SK-N-SH (cell line): ENCODE results near the gene CCAR1. TPM values are rescaled to one million over a fixed set of nuclear protein-coding genes. Genes with fewer than 3 reads are reported as not detected.
"Not testable (repeated sequence)": the region's sequence is repeated elsewhere in the genome, so short reads cannot be mapped to it uniquely, and the experiment has no call there.

Source experiments
- CTCF ChIA-PET: fragments of 300-600, 350-600 bp; formaldehyde crosslinking; extraction: SDS; loops from one replicate; lab custom pipeline; 2021; lab: Yijun Ruan, JAX
- POLR2A ChIA-PET: fragments of 350-600 bp; sonication (Branson Sonifier 250); formaldehyde crosslinking; extraction: SDS; loops from one replicate; lab custom pipeline; 2020; ENCODE audit warnings: antibody characterized with exemption, inconsistent platforms; lab: Yijun Ruan, JAX
- DNase-seq: peaks from one replicate; pipeline ENCODE4 v3.0.0; 2012
- H2AFZ ChIP-seq: fragments of 200-600 bp; sonication (generic); 2 replicates; pipeline ENCODE4 v1.8.1; 2016; ENCODE audit warnings: antibody characterized with exemption, mild to moderate bottlenecking, low read depth
- H3F3A ChIP-seq: fragments of 200-600 bp; sonication (generic); replicated peaks from 2 replicates; pipeline ENCODE3; 2016; ENCODE audit warnings: antibody characterized with exemption, mild to moderate bottlenecking; ENCODE audit not compliant: insufficient read depth
- H3K27ac ChIP-seq, 2 experiments: fragments of 200-500 bp in 1 of 2; fragments of 200-600 bp in 1 of 2; sonication (Bioruptor generic) in 1 of 2; sonication (generic), shearing (Covaris generic) in 1 of 2; 2 replicates each; pipeline versions ENCODE4 v1.5.1 to v1.6.1; 2014 to 2016; ENCODE audit warnings: low read depth in 2 of 2, inconsistent platforms in 1 of 2, low read length in 1 of 2, mild to moderate bottlenecking in 1 of 2, mixed read lengths in 1 of 2
- H3K27me3 ChIP-seq: fragments of 200-600 bp; sonication (generic), shearing (Covaris generic); 2 replicates; pipeline ENCODE4 v1.6.1; 2016; ENCODE audit warnings: mixed run types; ENCODE audit not compliant: insufficient read depth
- H3K36me3 ChIP-seq, 2 experiments: fragments of 200-500 bp in 1 of 2; fragments of 200-600 bp in 1 of 2; sonication (Bioruptor generic) in 1 of 2; sonication (generic) in 1 of 2; replicated peaks in 1 of 2; 2 replicates each; pipeline versions ENCODE3 to v1.5.1; 2014 to 2016; ENCODE audit warnings: low read length in 1 of 2, mild to moderate bottlenecking in 1 of 2; ENCODE audit not compliant: insufficient read depth in 2 of 2, control insufficient read depth in 1 of 2
- H3K4me1 ChIP-seq, 2 experiments: fragments of 200-500 bp in 1 of 2; fragments of 200-600 bp in 1 of 2; sonication (Bioruptor generic) in 1 of 2; sonication (generic), shearing (Covaris generic) in 1 of 2; 2 replicates each; pipeline versions ENCODE4 v1.5.1 to v1.6.1; 2014 to 2016; ENCODE audit warnings: low read depth in 1 of 2, low read length in 1 of 2, mixed run types in 1 of 2; ENCODE audit not compliant: insufficient read depth in 2 of 2, control insufficient read depth in 1 of 2
- H3K4me2 ChIP-seq: fragments of 200-600 bp; sonication (generic), shearing (Covaris generic); 2 replicates; pipeline ENCODE4 v1.6.1; 2017; ENCODE audit warnings: mixed run types
- H3K4me3 ChIP-seq, 2 experiments: fragments of 200-500 bp in 1 of 2; fragments of 200-600 bp in 1 of 2; sonication (Bioruptor generic) in 1 of 2; sonication (generic), shearing (Covaris generic) in 1 of 2; 2 replicates each; pipeline versions ENCODE4 v1.5.1 to v1.8.1; 2014 to 2016; ENCODE audit warnings: low read depth in 2 of 2, inconsistent platforms in 1 of 2, low read length in 1 of 2, mild to moderate bottlenecking in 1 of 2, mixed read lengths in 1 of 2, moderate library complexity in 1 of 2
- H3K79me2 ChIP-seq: fragments of 200-600 bp; sonication (generic); 2 replicates; pipeline ENCODE4 v1.8.1; 2017; ENCODE audit warnings: mild to moderate bottlenecking; ENCODE audit not compliant: insufficient read depth
- H3K9ac ChIP-seq: fragments of 200-600 bp; sonication (generic); 2 replicates; pipeline ENCODE4 v1.6.1; 2017; ENCODE audit warnings: mixed run types
- H3K9me2 ChIP-seq: fragments of 200-600 bp; sonication (generic); 2 replicates; pipeline ENCODE4 v1.6.1; 2017; ENCODE audit warnings: mixed run types
- H3K9me3 ChIP-seq: fragments of 200-600 bp; sonication (generic); 2 replicates; pipeline ENCODE4 v1.6.1; 2017; ENCODE audit warnings: mixed run types, mild to moderate bottlenecking, moderate library complexity
- H4K20me1 ChIP-seq: fragments of 200-600 bp; sonication (generic); 2 replicates; pipeline ENCODE4 v1.6.1; 2017; ENCODE audit warnings: mild to moderate bottlenecking, mixed run types; ENCODE audit not compliant: insufficient read depth
- CHD2 ChIP-seq: fragments of 150-350 bp; IDR thresholded peaks from 2 replicates; pipeline ENCODE4 v1.6.1; 2018; ENCODE audit warnings: low read length; ENCODE audit not compliant: partially characterized antibody
- ELF1 ChIP-seq: IDR thresholded peaks from 2 replicates; pipeline ENCODE4 v1.4.0; 2012
- GABPA ChIP-seq: IDR thresholded peaks from 2 replicates; pipeline ENCODE4 v1.4.0; 2012; ENCODE audit warnings: low read depth, mild to moderate bottlenecking
- GATA2 ChIP-seq: sonication (generic); formaldehyde crosslinking; IDR thresholded peaks from 2 replicates; pipeline ENCODE4 v1.5.0; 2020; ENCODE audit warnings: mild to moderate bottlenecking, missing genetic modification reagents
- IRF3 ChIP-seq: fragments of 150-350 bp; IDR thresholded peaks from 2 replicates; pipeline ENCODE4 v1.6.1; 2016; ENCODE audit warnings: mild to moderate bottlenecking, low read depth, low read length
- MAX ChIP-seq: IDR thresholded peaks from 2 replicates; pipeline ENCODE4 v1.4.0; 2012; ENCODE audit warnings: low read depth
- MEF2A ChIP-seq: IDR thresholded peaks from 2 replicates; pipeline ENCODE4 v1.4.0; 2012; ENCODE audit warnings: low read depth, borderline replicate concordance
- MXI1 ChIP-seq: IDR thresholded peaks from 2 replicates; pipeline ENCODE4 v1.6.1; 2012; ENCODE audit warnings: mild to moderate bottlenecking, low read depth, low read length, improper control_type of control experiment
- POLR2AphosphoS5 ChIP-seq: IDR thresholded peaks from 2 replicates; pipeline ENCODE4 v1.6.1; 2012; ENCODE audit warnings: low read depth, low read length
- RFX5 ChIP-seq: IDR thresholded peaks from 2 replicates; pipeline ENCODE4 v1.6.1; 2012; ENCODE audit warnings: mild to moderate bottlenecking, improper control_type of control experiment, low read length
- RXRA ChIP-seq: IDR thresholded peaks from 2 replicates; pipeline ENCODE4 v1.4.0; 2012; ENCODE audit warnings: low read depth, mild to moderate bottlenecking, borderline replicate concordance
- SIN3A ChIP-seq: IDR thresholded peaks from 2 replicates; pipeline ENCODE4 v1.6.1; 2012; ENCODE audit warnings: low read depth, mild to moderate bottlenecking, low read length, moderate library complexity, borderline replicate concordance
- SMC3 ChIP-seq: IDR thresholded peaks from 2 replicates; pipeline ENCODE4 v1.6.1; 2012; ENCODE audit warnings: low read depth, low read length, improper control_type of control experiment
- TAF1 ChIP-seq: IDR thresholded peaks from 2 replicates; pipeline ENCODE4 v1.6.1; 2012; ENCODE audit warnings: low read depth, mild to moderate bottlenecking, low read length, moderate library complexity, borderline replicate concordance
- USF1 ChIP-seq: IDR thresholded peaks from 2 replicates; pipeline ENCODE4 v1.4.0; 2012; ENCODE audit warnings: low read depth, borderline replicate concordance
- USF2 ChIP-seq: fragments of 150-350 bp; IDR thresholded peaks from 2 replicates; pipeline ENCODE4 v1.6.1; 2017; ENCODE audit warnings: antibody characterized with exemption, low read length, low read depth, borderline replicate concordance
- YY1 ChIP-seq: IDR thresholded peaks from 2 replicates; pipeline ENCODE4 v1.4.0; 2012; ENCODE audit warnings: low read depth, mild to moderate bottlenecking
- WGBS: methylation state at CpG from one replicate; pipeline ENCODE4 v1.1.6; 2017; ENCODE audit warnings: low lambda C conversion rate; 5-methylcytosine and 5-hydroxymethylcytosine counted together
- polyA plus RNA-seq, 3 experiments: library from polyadenylated mRNA; depleted of rRNA; stranded (reverse); fragments of >200 nt; gene quantifications; 2 replicates each; pipeline ENCODE4 v1.2.3, GENCODE V29; 2012

Gene CCAR1
- polyA plus RNA-seq, 1 of the 3 experiments (the other 2 are of a cell fraction) = 25.7 TPM

GRCh38 chr10:68700197-68700596, 20.8 kb upstream of the CCAR1 start:
- Histone ChIP-seq H3K27ac (no peak overlapping the region), H3K4me1 (no peaks in the 10 kb centered on the region), H3K4me2 (no peak overlapping the region), H4K20me1 (no peaks in the 10 kb centered on the region), H3K9me2 (no peaks in the 10 kb centered on the region), H3K9me3 (no peaks in the 10 kb centered on the region), H3K9ac (no peak overlapping the region), H2AFZ (no peak overlapping the region), H3K27me3 (no peaks in the 10 kb centered on the region), H3K79me2 (no peaks in the 10 kb centered on the region), H3K36me3 (no peaks in the 10 kb centered on the region), H3K4me3 (no peak overlapping the region), H3F3A (peaks cover 10% of the 10 kb centered on the region)
- DNase-seq = no peak
- TF ChIP-seq RFX5 (no peak), GATA2 (no peak), SMC3 (no peak), TAF1 (no peak), MEF2A (no peak), ELF1 (no peak), RXRA (no peak), CHD2 (no peak), POLR2AphosphoS5 (no peak), USF2 (no peak), GABPA (no peak), YY1 (no peak)
- 82% methylated on average over 1 of the region's 1 CpG for WGBS
- ChIA-PET POLR2A (no interaction called here), CTCF (interaction anchor here (0.6 kb wide), 1 partner anchor 101 kb away, joined by 3 read pairs; no protein-coding TSS in a partner anchor)

- Histone ChIP-seq H3K9me3 (no peaks in the 10 kb centered on the region), H3K4me3 (no peak overlapping the region), H4K20me1 (no peaks in the 10 kb centered on the region), H3K79me2 (no peaks in the 10 kb centered on the region), H3F3A (peaks cover 4% of the 10 kb centered on the region), H3K4me2 (no peak overlapping the region), H2AFZ (no peak overlapping the region), H3K27ac (no peak overlapping the region), H3K27me3 (no peaks in the 10 kb centered on the region), H3K9ac (no peak overlapping the region), H3K36me3 (no peaks in the 10 kb centered on the region), H3K4me1 (no peaks in the 10 kb centered on the region), H3K9me2 (no peaks in the 10 kb centered on the region)
- CTCF ChIA-PET = no interaction called here
- no peak for DNase-seq
- WGBS = 82% methylated on average over 1 of the region's 1 CpG
- no peak for TF ChIP-seq RFX5
- no peak for TF ChIP-seq SMC3
- TF ChIP-seq MAX = no peak
- TF ChIP-seq POLR2AphosphoS5 = no peak
- no peak for TF ChIP-seq SIN3A
- no peak for TF ChIP-seq IRF3
- no peak for TF ChIP-seq MXI1
- TF ChIP-seq USF1 = no peak
- POLR2A ChIA-PET = no interaction called here
Observed at GRCh38 chr10:68705548-68705947, 15.5 kb upstream of the CCAR1 start.

- H3K9me3 ChIP-seq, H3K4me2 ChIP-seq, H3K9me2 ChIP-seq, H3K27me3 ChIP-seq, H3K4me1 ChIP-seq, H2AFZ ChIP-seq, H4K20me1 ChIP-seq, H3K36me3 ChIP-seq, DNase-seq, H3K4me3 ChIP-seq, H3K79me2 ChIP-seq, POLR2A ChIA-PET, H3K9ac ChIP-seq, H3F3A ChIP-seq, H3K27ac ChIP-seq, CTCF ChIA-PET: not testable (repeated sequence)
- 93% methylated on average over 5 of the region's 5 CpGs for WGBS
Observed at GRCh38 chr10:68708987-68709386, 12.1 kb upstream of the CCAR1 start.

- DNase-seq, H3K27ac ChIP-seq, H2AFZ ChIP-seq, H3K9ac ChIP-seq, H3K79me2 ChIP-seq, H4K20me1 ChIP-seq, H3K36me3 ChIP-seq, H3K9me3 ChIP-seq, H3K4me2 ChIP-seq, H3K4me1 ChIP-seq, H3K4me3 ChIP-seq, H3K9me2 ChIP-seq, CTCF ChIA-PET, H3K27me3 ChIP-seq, H3F3A ChIP-seq: not testable (repeated sequence)
- POLR2A ChIA-PET = interaction anchor here (0.7 kb wide), 1 partner anchor 32 kb away, joined by 3 read pairs; no protein-coding TSS in a partner anchor
- 96% methylated on average over 13 of the region's 13 CpGs for WGBS
Observed at GRCh38 chr10:68713065-68713464, 8.0 kb upstream of the CCAR1 start.
